ENCODE measurements around the gene CD84.
"Not testable (repeated sequence)": the region's sequence is repeated elsewhere in the genome, so short reads cannot be mapped to it uniquely, and the experiment has no call there.

CD84 gene

GRCh38 chr1:160610569-160611242, 31.4 kb upstream of the CD84 start:
- DNase-seq (ENCODE audit: low spot score) = no peak

- DNase-seq (ENCODE audit: low spot score) = no peak
Measured at GRCh38 chr1:160608941-160609340, 29.6 kb upstream of the CD84 start.

GRCh38 chr1:160608514-160608913, 29.2 kb upstream of the CD84 start:
- DNase-seq (ENCODE audit: low spot score) = no peak

- DNase-seq (ENCODE audit: low spot score) = no peak
Measured at GRCh38 chr1:160608057-160608456, 28.8 kb upstream of the CD84 start.

GRCh38 chr1:160607672-160608032, 28.4 kb upstream of the CD84 start:
- no peak for DNase-seq (ENCODE audit: low spot score)

GRCh38 chr1:160607011-160607671, 27.8 kb upstream of the CD84 start:
- peak; percentile 27 for DNase-seq (ENCODE audit: low spot score)

GRCh38 chr1:160606611-160607010, 27.3 kb upstream of the CD84 start:
- DNase-seq (ENCODE audit: low spot score) = no peak

GRCh38 chr1:160605792-160606479, 26.6 kb upstream of the CD84 start:
- DNase-seq (ENCODE audit: low spot score) = no peak

GRCh38 chr1:160605205-160605604, 25.9 kb upstream of the CD84 start:
- no peak for DNase-seq (ENCODE audit: low spot score)

- no peak for DNase-seq (ENCODE audit: low spot score)
Measured at GRCh38 chr1:160597705-160598104, 18.4 kb upstream of the CD84 start.

- no peak for DNase-seq (ENCODE audit: low spot score)
Measured at GRCh38 chr1:160597051-160597450, 17.8 kb upstream of the CD84 start.

GRCh38 chr1:160590488-160590887, 11.2 kb upstream of the CD84 start:
- DNase-seq (ENCODE audit: low spot score) = no peak

- no peak for DNase-seq (ENCODE audit: low spot score)
Measured at GRCh38 chr1:160588468-160588867, 9.2 kb upstream of the CD84 start.

GRCh38 chr1:160584784-160585183, 5.5 kb upstream of the CD84 start:
- no peak for DNase-seq (ENCODE audit: low spot score)

GRCh38 chr1:160582976-160583375, 3.7 kb upstream of the CD84 start:
- DNase-seq (ENCODE audit: low spot score) = not testable (repeated sequence)

GRCh38 chr1:160581961-160582360, 2.7 kb upstream of the CD84 start:
- DNase-seq (ENCODE audit: low spot score) = no peak

GRCh38 chr1:160580221-160580812, 1.0 kb upstream of the CD84 start:
- DNase-seq (ENCODE audit: low spot score) = no peak

GRCh38 chr1:160578525-160579191, 638 bp downstream of the CD84 start:
- no peak for DNase-seq (ENCODE audit: low spot score)

GRCh38 chr1:160578175-160578524, 1.1 kb downstream of the CD84 start:
- DNase-seq (ENCODE audit: low spot score) = no peak

- DNase-seq (ENCODE audit: low spot score) = no peak
Measured at GRCh38 chr1:160577671-160578070, 1.6 kb downstream of the CD84 start.

- DNase-seq (ENCODE audit: low spot score) = no peak
Measured at GRCh38 chr1:160576884-160577283, 2.4 kb downstream of the CD84 start.

GRCh38 chr1:160576390-160576789, 2.9 kb downstream of the CD84 start:
- no peak for DNase-seq (ENCODE audit: low spot score)

All from putamen (tissue), 1 donor.